ENCODE data around the gene EIF5A2.
"Not testable (repeated sequence)": the region's sequence is repeated elsewhere in the genome, so short reads cannot be mapped to it uniquely, and the experiment has no call there.

EIF5A2 gene

DNA sequence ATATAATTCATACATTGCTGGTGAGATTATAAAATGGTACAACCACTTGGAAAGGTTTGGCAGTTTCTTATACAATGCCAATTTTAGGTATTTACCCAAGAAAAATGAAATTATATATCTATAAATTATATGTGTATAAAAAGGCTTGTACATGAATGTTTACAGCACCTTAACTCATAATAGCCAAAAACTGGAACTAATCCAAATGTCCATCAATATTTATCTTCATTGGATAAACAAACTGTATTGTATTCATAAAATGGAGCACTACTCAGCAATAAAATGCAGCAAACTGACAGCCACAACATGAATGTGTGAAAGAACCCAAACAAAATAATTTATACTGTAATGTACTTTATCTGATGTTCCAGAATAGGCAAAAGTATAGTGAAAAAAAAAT lies 33.6 kb upstream of the EIF5A2 start:
- in situ Hi-C loops (cut with HindIII; ENCODE audit: low sequenced_read_pairs), result no loop called here
- TF ChIP-seq CTCF (IDR thresholded peaks at IDR 0.05; ENCODE audit: low read depth, low read length, missing control alignments), result no peak
- no peak overlapping the region for H3K4me3 ChIP-seq (ENCODE audit: low read depth, low read length)
- DNase-seq (ENCODE audit: low read depth), result no peak

- H3K4me3 ChIP-seq (ENCODE audit: low read depth, low read length), result no peak overlapping the region
- in situ Hi-C loops (cut with HindIII; ENCODE audit: low sequenced_read_pairs), result no loop called here
- TF ChIP-seq CTCF (IDR thresholded peaks at IDR 0.05; ENCODE audit: low read depth, low read length, missing control alignments), result no peak
- DNase-seq (ENCODE audit: low read depth), result no peak
Observed at GRCh38 chr3:170941551-170941950, 33.1 kb upstream of the EIF5A2 start.

DNA sequence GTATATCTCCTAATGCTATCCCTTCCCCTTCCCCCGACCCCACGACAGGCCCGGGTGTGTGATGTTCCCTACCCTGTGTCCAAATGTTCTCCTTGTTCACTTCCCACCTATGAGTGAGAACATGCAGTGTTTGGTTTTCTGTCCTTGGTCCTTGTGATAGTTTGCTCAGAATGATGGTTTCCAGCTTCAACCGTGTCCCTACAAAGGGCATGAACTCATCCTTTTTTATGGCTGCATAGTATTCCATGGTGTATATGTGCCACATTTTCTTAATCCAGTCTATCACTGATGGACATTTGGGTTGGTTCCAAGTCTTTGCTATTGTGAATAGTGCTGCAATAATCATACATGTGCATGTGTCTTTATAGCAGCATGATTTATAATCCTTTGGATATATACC lies 24.6 kb upstream of the EIF5A2 start:
- H3K4me3 ChIP-seq (ENCODE audit: low read depth, low read length); in situ Hi-C loops (cut with HindIII; ENCODE audit: low sequenced_read_pairs); DNase-seq (ENCODE audit: low read depth): not testable (repeated sequence)

GRCh38 chr3:170923553-170923952 lies 15.1 kb upstream of the EIF5A2 start:
- H3K4me3 ChIP-seq (ENCODE audit: low read depth, low read length); in situ Hi-C loops (cut with HindIII; ENCODE audit: low sequenced_read_pairs); DNase-seq (ENCODE audit: low read depth): not testable (repeated sequence)

GRCh38 chr3:170918715-170919114 lies 10.3 kb upstream of the EIF5A2 start:
- no peak for TF ChIP-seq CTCF (IDR thresholded peaks at IDR 0.05; ENCODE audit: low read depth, low read length, missing control alignments)
- in situ Hi-C loops (cut with HindIII; ENCODE audit: low sequenced_read_pairs), result no loop called here
- no peak overlapping the region for H3K4me3 ChIP-seq (ENCODE audit: low read depth, low read length)
- no peak for DNase-seq (ENCODE audit: low read depth)

DNA sequence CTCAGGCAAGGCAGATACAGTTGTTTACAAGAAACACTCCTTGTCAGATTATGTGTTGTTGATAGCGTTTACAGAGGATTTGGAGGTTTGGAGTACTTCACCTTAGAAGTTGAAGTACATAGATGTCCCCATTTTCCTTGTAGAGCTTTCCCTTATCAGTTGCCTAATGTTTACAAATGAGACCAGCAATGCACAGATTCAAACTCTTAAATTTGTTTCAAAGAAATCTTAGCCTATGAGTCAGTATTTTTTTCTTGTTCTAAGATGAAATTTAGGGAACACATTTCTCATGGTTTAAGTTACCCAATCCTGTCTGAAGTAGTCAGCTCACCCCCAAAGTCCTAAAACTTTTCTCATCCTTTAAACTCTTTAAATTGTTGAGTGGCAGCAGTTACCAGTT lies 6.3 kb upstream of the EIF5A2 start:
- DNase-seq (ENCODE audit: low read depth), result no peak
- H3K4me3 ChIP-seq (ENCODE audit: low read depth, low read length), result no peak overlapping the region
- TF ChIP-seq CTCF (IDR thresholded peaks at IDR 0.05; ENCODE audit: low read depth, low read length, missing control alignments), result no peak
- in situ Hi-C loops (cut with HindIII; ENCODE audit: low sequenced_read_pairs), result no loop called here

DNA sequence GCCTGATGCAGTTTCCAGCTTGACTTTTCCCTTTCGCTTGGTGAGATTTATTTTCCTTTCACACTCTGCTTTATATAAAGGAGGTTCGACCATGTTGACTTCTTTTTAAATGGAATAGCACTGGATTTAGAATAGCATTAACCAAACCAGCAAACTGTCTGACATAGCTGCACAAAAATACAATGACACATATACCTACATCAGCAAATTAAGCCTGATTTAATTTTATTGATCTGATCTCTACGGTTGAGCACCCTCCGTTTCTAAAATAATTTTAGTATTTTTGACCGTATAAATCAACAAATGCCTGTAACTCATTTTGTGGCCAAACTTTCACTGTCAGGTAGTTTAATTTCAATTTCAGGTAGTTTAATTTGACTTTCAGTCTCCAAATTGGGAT lies 5.8 kb upstream of the EIF5A2 start:
- DNase-seq (ENCODE audit: low read depth), result no peak
- H3K4me3 ChIP-seq (ENCODE audit: low read depth, low read length), result no peak overlapping the region
- no peak for TF ChIP-seq CTCF (IDR thresholded peaks at IDR 0.05; ENCODE audit: low read depth, low read length, missing control alignments)
- in situ Hi-C loops (cut with HindIII; ENCODE audit: low sequenced_read_pairs), result no loop called here

- no peak overlapping the region for H3K4me3 ChIP-seq (ENCODE audit: low read depth, low read length)
- in situ Hi-C loops (cut with HindIII; ENCODE audit: low sequenced_read_pairs), result no loop called here
- DNase-seq (ENCODE audit: low read depth), result no peak
- no peak for TF ChIP-seq CTCF (IDR thresholded peaks at IDR 0.05; ENCODE audit: low read depth, low read length, missing control alignments)
Observed at GRCh38 chr3:170911051-170911450, 2.6 kb upstream of the EIF5A2 start.
